NCI-H1930 (cell line): ENCODE results near the gene RRAD.

Source experiments
- DNase-seq, 2 experiments: peaks; one replicate each; lab custom pipeline; 2025; lab: John Stamatoyannopoulos, UW

The RRAD gene

DNA sequence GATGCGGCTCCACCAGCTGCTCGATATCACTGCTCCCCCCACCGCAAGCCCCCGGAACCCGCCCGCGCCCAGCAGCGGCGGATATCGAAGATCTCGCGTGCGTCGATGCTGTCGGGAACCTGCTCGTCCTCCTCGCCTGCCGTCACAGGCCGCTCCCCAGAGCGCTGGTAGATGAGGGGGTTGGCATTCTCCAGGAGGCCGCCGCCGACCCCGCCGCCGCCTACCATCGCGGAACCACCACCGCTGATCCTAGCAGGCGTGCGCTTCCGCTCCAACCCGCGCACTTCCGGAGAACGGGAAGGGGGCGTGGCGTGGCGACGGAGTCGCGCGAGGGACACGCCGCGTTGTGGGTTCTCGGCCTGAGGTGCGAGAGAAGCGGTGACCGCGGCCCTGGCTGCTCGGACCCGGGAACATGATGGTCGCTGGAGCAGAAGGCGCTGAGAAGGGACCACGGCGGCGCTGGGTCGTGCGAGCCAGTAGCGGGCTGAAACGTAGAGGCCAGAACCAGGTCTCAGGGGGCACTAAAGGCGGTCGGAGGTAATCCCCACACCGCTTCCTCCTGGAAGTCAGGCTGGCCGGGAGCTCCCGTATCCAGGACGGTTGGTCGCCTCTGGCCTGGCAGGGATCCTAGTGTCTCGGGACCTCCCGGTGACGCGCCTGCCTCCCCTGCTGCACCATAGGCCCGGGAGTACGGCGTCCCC, 9.0 kb upstream of the RRAD start, which contains the start of gene CIAO2B:
Gene CIAO2B (minus strand): TSS at position 265 of the 701 bp plus-strand sequence. CDS start 38 bp downstream, at position 227.
- peak; percentile 56 to 75 for DNase-seq

- DNase-seq, result no peak
These were observed 8.4 kb upstream of the RRAD start for GRCh38 chr16:66933776-66934137.

DNA sequence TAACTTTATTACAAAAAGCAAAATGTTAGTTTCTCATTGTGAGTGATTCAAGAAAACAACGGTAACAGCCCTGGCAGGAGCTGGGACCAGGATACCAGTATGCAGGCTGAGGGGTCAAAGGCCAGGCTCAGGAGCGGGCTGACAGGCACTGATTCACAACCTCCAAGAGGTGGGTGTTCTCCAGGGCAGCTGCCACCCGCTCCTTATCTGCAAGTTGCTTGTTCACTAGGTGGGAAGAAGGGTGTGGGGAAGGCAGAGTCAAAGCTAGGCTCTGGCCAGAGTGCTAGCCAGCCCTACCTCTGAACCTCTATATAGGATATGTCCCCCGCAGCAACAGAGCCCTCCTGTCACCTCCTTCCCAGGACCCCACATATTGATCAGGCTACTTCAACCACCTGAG, 6.7 kb upstream of the RRAD start:
- DNase-seq, result no peak

GRCh38 chr16:66931665-66932064, 6.3 kb upstream of the RRAD start:
- no peak for DNase-seq

DNA sequence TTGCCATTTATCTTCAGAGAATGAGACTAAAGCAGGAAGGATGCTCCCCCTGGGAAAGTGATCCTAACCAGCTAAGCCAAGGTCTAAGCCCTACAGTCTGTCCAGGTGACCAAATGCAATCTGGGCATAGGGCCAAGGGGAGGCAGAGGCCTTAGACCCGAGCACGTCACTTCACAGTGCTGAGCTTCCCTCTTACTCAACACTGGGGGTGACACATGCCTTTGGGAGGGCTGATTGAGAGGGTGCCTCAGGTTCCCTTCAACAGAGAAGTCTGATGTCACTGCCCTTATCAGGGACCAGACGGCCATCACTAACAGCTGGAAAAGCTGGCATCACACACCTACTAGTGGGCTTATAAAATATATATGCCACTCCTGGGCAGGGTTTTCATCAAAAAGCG, 4.9 kb upstream of the RRAD start:
- DNase-seq, result no peak

DNA sequence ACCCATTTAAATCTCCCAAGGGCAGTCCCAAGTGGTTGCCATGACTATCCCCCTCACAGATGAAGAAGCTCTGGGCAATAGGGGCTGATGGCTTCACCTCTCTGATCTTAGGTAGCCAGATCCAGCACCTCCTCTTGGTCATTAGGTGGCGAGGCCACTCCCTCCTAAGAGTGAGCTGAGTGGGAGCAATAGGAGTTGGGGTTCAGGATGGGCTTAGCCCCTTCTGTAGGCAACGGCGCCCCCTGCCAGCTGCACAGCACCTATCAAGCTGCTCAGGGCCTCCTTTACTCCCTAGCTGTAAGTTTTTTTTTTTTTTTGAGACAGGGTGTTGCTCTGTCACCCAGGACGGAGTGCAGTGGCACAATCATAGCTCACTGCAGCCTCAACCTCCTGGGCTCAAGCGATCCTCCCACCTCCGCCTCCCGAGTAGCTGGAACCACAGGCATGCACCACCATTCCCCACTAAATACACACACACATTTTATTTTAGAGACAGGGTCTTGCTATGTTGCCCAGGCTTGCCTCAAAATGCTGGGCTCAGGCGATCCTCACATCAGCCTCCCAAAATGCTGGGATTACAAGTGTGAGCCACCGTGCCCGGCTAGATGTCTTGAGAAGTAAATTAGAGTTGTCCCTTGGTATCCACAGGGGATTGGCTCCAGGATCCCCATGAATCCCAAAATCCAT, 3.5 kb upstream of the RRAD start:
- DNase-seq, result no peak

GRCh38 chr16:66927918-66928649, 2.7 kb upstream of the RRAD start:
- no peak for DNase-seq

DNA sequence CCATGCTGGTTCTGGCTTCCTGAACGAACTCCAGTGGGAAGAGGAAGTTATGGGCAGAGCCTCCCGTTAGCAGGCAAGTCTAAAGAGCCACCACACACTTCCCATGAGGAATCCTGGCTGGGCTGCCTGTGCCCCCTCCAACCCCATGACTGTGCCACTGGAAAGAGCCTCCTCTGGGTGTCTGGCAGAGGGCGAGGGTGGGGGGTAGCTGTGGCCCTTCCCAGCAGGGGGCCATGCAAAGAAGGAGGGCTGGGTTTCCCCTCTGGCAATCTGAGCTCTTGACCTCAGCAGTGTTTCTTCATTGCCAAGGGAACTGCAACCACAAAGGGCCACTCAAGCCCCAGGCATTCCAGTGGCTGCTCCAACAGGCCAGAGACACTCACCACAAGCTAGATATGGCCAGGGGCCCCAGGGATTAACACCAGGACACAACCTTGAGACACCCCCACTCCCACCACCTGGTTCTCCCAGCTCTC, 1.7 kb upstream of the RRAD start:
- DNase-seq, result no peak

DNA sequence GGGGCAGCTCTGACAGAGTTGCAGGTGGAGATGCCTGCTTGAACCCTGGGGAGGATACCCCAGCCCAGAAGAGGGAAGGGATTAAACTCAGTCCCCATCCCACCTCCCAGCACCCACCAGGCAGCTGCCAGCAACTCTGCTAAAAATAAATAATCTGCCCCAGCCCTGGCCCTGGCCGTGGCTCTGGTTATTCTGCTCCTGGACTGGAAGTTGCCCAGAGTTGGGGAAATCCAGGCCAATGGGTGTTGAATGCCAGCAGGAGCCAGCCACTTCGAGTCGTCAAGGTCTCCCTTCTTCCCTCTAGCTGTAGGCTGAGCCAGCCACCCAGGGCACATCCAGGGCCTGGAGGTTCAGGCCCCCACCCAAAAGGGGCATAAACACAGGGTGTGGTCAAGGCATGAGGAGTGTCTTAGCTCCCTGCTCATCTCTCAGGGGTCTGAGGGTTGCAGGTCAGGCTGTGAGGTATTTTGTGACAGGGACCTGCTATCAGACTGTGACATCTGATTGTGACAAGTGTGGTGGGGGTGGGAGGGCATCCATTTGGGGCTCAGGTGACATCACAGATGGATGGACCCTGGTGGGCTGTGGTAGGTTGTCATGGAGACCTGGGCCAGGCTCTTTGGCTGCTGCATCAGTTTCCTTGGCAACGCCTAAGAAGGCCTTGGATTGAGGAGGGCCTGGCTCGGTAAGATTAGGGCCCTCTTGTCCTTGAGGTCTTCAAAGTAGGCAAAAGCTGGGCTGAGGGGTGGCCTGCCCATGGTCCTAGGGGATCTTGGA, 1.0 kb upstream of the RRAD start:
- DNase-seq, result no peak

GRCh38 chr16:66924527-66925321, 611 bp downstream of the RRAD start:
- peak in 1 of 2 experiments; percentile 38 for DNase-seq

- DNase-seq, result no peak
These were observed 1.5 kb downstream of the RRAD start for GRCh38 chr16:66923866-66924265.

DNA sequence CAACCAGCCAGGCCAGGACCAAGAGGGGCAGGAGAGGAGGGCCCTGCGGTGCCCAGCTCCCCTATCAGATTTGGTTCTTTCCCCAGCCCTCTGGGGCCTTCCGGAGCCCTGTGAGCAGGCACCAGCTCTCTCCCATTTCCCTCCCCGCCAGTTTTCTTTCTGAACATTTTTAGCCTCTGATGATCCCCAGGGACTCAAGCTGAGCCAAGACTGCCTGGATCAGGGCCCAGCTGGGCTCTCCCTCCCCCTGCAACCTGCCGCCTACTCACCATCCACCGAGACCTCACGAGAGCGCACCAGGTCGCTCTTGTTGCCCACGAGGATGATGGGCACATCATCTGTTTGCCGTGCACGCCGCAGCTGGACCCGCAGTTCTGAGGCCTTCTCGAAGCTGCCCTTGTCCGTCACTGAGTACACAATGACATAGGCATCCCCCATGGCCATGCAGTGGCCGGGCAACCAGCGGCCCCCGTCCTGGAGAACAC, 2.0 kb downstream of the RRAD start:
- DNase-seq, result no peak

- no peak for DNase-seq
These were observed 3.4 kb downstream of the RRAD start for GRCh38 chr16:66921729-66922450.

GRCh38 chr16:66920924-66921680, 4.2 kb downstream of the RRAD start:
- no peak for DNase-seq

DNA sequence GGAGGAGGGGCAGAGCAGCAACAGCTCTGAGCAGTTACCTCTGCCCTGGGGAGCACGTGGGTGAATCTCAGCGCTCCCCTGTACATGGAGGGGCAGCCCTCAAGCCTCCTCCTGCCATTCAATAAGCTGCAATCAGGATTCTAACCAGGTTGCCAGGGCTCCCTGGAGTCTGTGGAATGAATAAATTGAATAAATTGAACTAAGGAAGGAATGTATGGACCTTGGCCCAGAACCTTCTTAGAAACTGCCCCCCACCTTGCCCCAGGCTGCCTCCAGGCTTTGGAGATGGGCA, 5.1 kb downstream of the RRAD start:
- DNase-seq, result no peak

- DNase-seq, result no peak
These were observed 5.6 kb downstream of the RRAD start for GRCh38 chr16:66919569-66920298.

- no peak for DNase-seq
These were observed 6.3 kb downstream of the RRAD start, which contains the start of gene CDH16 for GRCh38 chr16:66918803-66919568. TSS of gene CDH16 (minus strand) at chr16:66918885. CDS start at chr16:66918065, 820 bp downstream.

DNA sequence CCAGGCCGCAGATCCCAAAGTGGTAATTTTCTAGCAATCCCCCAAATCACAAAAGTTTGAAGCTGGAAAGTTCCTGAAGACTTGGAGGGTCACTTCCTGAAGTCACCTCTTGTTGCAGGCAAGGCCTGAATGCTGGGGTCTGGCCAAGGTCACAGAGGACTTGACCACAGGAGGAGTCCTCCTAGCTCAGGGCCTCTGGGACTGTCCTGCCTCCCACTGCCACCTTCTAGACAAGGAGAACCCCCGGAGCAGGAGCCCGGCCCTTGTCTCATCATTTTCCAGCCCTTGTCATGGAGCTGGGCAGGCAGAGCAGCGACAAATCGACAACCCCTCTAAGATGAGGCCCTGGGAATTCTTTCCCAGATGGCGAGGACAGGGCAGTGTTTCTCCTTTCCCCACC, 7.0 kb downstream of the RRAD start:
- no peak for DNase-seq
